Measurements from ENCODE around the gene GOLGA8R. TPM values are rescaled to one million over a fixed set of nuclear protein-coding genes. Genes with fewer than 3 reads are reported as not detected.
A peak's percentile ranks its signal among the peaks of the same experiment; 100 is the strongest.
"Not testable (repeated sequence)": the region's sequence is repeated elsewhere in the genome, so short reads cannot be mapped to it uniquely, and the experiment has no call there.

Gene GOLGA8R, protein sequence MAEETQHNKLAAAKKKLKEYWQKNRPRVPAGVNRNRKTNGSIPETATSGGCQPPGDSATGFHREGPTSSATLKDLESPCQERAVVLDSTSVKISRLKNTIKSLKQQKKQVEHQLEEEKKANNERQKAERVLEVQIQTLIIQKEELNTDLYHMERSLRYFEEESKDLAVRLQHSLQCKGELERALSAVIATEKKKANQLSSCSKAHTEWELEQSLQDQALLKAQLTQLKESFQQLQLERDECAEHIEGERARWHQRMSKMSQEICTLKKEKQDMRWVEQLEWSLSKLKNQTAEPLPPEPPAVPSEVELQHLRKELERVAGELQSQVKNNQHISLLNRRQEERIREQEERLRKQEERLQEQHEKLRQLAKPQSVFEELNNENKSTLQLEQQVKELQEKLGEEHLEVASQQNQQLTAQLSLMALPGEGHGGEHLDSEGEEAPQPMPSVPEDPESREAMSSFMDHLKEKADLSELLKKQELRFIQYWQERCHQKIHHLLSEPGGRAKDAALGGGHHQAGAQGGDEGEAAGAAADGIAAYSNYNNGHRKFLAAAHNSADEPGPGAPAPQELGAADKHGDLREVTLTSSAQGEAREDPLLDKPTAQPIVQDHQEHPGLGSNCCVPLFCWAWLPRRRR
- total RNA-seq: 0.35 and 1.6 TPM in 2 replicates

DNA sequence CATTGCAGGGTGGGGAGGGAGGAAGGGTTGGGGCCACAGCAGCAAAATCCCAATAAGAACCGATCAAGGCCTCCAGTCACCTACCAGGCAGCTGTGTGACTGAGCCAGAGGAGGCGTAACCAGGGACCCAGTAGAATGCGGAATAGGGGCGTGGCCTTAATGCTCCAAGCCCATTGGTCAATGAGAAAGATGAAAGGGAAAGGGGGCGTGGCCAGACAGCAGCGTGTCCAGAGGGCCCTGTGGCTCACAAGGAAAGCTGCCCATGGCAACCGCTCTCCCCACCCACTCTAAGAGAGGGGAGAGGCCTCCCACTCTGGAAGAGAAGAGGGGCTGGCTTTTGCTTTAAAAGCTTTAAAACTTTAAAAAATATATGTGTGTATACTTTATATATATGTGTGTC, at the start of gene GOLGA8R:
Gene GOLGA8R, minus strand, starts transcription at position 101 of the 400 bp plus-strand sequence. Its CDS starts 98 bp downstream, at position 3.
- DNase-seq (ENCODE audit: low read depth): not testable (repeated sequence)

DNA sequence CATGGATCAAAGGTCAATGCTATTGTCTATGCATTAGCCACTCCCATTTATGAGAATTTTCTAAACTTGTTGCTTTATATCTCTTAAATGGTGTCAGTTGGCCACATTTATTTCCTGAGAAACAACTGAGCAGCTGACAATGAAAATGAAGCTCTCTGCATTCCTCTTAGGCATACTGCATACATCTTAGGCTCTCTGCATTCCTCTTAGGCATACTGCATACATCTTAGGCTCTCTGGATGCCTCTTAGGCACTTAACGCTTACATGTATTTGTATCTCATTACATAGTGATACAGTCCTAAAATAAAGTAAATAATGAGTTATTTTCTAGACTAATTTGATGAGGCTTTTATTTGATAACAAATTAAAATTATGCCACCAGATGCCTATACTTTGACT, 49.8 kb upstream of the GOLGA8R start:
- DNase-seq (ENCODE audit: low read depth): not testable (repeated sequence)

DNA sequence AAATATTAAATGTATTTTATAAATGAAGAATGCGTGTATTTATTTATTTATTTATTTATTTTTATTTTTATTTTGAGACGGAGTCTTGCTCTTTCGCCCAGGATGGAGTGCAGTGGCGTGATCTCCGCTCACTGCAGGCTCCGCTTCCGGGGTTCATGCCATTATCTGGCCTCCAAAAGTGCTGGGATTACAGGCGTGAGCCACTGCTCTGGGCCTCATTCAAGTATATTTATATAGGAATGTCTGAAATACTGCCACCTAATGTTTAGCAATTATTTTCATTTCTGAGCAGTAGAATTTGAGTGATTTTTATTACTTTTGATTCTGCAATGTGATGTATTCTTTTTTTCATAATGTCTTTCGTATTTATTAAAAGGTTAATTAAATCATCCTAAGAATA, 48.1 kb upstream of the GOLGA8R start:
- not testable (repeated sequence) for DNase-seq (ENCODE audit: low read depth)

DNA sequence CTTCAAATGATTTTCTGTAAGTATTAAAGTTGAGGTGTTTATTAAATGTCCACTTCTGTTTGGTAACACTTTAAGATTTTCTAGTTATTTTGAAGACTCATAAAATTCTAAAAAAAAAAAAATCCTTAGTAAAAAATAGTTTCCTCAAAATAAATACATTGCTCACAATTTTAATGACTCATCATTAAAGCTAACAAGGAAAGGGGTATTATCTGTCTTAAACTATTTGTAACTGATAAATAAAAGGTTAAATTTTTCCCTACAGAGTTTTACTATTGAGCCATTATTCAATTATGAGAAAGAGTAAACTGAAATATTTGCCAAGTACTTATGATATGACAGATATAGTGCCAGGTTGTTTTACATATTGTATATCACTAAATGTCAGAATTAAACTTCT, 38.6 kb upstream of the GOLGA8R start:
- not testable (repeated sequence) for DNase-seq (ENCODE audit: low read depth)

DNA sequence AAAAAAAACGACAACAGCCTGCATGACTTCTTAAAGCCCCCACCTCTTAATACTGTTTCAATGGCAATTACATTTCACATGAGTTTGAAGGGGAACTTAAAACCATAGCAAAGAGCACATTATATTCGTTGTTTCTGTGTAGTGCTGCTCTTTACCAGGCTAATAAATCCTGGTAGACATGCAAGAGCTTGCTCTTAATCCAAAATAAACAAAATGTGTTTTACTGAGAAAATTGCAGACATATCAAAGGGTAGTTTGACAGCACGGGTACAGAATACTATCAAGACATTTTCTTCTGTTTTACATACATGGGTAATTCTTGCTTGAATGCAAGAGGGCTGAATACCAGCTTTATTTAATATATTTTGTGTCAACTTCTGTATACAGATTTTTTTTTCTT, 24.3 kb upstream of the GOLGA8R start:
- DNase-seq (ENCODE audit: low read depth): not testable (repeated sequence)

DNA sequence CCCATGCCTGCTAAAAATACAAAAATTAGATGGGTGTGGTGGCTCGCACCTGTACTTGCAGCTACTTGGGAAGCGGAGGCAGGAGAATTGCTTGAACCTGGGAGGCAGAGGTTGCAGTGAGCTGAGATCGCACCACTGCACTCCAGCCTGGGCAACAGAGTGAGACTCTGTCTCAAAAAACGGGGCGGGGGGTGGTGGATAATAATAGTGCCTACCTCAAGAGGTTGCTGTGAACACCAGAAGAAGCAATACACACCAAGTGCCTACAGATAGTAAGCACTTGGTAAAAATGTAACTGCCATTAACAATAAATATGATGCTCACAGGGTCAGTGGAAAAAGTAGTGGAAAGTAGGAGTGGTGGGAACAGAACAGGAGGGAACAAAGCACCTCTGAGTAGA, 21.8 kb upstream of the GOLGA8R start:
- not testable (repeated sequence) for DNase-seq (ENCODE audit: low read depth)

DNA sequence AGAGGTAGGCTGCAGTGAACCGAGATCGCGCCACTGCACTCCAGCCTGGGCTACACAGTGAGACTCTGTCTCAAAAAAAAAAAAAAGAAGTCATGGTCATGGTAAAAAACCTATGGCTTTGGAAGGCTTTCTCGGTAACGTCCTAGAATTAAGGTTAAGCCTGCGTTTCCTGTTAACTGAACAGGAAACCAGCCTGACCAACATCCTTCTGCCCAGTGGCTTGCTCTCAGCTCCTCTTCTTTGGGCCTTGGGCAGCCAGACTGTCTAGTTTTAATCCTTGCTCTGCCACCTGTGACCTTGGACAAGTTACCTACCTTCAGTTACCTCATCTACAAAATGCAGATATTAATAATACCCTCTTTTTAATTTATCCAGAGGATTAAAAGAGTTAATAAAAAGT, 6.7 kb upstream of the GOLGA8R start:
- DNase-seq (ENCODE audit: low read depth): not testable (repeated sequence)

DNA sequence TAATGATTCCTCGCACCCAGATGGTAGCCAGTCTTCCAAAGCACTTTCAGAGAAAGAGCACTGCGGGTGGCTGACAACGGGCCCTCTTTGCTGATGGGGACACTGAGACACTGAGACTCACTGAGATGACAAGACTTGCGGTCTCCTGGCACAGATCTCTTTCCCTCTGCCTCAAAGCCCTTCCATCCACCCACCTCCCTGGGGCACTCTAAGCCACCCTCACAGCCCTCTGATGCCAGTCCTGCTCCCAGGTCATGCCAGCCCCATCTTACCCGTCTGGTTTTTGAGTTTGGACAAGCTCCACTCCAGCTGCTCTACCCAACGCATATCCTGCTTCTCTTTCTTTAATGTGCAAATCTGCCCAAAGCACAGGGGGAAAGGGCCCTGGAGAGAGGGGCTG, 6.4 kb downstream of the GOLGA8R start:
- DNase-seq (ENCODE audit: low read depth): not testable (repeated sequence)

DNA sequence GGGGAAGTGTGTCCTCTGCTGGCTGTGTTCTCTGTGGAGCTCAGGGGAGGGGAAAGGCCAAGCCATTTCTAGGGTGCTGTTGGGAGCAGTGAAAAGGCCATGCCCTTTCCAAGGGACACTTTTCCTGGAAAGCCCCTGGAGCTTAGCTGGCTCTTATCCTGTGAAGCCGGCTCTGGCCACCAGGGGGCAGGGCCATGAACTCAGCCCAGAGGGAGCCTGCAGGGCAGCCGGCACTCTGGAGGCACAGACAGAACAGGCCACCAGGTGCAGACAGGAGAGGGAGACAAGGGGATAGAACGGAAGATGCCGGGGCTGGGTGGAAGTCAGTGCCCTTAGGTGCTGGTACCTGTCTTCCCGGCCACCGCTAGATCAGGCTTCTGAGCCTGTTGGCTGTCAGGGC, 15.1 kb downstream of the GOLGA8R start:
- not testable (repeated sequence) for DNase-seq (ENCODE audit: low read depth)

DNA sequence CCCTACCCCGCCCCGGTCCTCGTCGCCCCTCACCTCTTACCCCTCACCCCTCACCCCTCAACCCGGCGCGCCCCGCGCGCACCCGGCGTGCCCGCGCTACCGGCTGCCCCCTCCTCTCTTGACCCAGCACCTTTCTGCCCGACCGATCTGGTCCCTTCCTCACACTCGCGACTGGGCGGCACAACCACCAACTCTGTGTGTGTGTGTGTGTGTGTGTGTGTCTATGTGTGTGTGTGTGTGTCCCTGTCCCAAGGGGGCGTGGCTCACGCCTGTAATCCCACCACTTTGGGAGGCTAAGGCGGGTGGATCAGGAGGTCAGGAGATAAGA, 20.4 kb downstream of the GOLGA8R start:
- not testable (repeated sequence) for DNase-seq (ENCODE audit: low read depth)

DNA sequence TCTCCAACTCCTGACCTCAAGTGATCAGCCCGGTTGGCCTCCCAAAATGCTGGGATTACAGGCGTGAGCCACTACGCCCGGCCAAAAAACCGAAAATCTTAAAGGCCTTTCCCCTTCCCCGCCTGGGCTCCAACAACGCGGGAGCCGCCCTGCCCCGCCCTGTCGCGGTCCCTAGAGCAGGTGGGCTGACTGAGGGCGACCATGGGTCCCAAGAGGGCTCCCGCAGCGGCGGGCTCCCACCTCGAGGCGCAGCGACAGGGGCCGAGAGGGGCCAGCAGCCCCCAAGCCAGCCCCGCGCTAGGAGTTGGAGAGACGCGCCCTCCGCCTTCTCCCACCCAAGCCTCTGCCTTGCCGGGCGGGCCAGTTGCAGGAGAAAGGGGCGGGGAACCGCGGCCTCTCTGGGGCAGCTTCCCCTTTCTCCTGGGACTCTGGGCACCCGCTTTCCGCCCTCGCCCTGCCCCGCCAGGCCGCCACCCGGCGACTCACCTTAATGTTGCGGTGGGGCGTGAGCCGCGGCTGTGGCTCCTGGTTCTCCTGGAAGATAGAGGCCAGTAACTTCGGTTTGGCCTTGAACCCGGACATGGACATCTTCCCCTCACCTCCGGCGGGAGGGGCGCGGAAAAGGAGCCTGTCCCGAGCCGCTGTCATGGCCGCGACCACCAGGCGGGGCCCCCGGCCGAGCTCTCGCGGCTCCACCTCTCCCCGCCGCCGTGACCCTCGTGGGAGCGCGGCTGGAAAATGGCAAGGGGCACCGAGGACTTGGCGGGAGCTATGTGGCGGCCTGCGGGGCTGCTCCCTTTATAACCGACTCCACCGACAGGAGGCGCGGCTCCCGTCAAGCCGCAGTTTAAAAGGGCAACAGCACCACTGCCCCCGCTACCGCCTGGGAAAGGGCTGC, 21.0 kb downstream of the GOLGA8R start, which contains the start of gene CHRFAM7A:
Gene CHRFAM7A, minus strand, starts transcription at position 775 of the 898 bp plus-strand sequence. CDS start 10,189 bp downstream, outside the sequence.
- not testable (repeated sequence) for DNase-seq (ENCODE audit: low read depth)

DNA sequence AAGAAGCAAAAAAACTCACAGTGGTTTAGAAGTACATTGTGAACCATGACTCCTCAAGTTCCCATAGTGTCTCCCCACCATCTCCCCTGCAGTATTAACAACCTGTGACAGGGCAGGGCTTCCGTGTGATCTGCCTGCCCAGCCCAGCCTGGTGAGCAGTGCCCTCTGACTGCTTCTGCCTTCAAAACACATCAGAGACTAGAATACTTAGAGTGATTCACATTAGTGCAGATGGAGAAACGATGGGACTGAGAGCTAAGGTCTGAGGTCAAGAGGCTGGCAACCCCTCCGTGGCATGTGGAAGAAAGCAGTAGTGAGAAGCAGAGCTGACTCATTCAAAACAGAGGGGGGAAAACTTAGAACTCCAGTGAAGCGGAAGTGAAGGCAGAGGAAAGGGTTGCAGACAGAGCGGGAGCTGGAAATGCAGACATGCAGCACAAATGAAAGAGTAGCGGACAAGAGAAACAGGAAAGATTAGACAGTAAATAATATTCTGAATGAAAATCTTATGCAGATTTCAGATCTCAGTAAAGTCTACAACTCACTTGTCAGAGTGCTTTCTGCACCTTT, 27.7 kb downstream of the GOLGA8R start:
- not testable (repeated sequence) for DNase-seq (ENCODE audit: low read depth)

DNA sequence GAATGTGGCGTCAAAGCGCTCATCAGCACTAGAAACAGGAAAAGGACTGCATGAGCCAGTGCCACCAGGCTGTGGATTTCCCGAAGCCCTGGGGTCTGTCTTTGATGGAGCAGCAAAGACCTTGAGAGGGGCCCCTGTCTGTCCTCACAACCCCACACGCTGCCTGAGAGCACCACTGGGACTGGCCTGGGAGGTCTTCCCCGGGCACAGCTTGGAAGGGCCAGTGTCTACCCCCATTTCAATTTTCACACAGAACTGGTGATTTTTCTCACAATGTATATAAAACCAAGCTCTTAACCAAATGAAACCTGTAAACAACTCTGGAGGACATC, 37.0 kb downstream of the GOLGA8R start:
- not testable (repeated sequence) for DNase-seq (ENCODE audit: low read depth)

DNA sequence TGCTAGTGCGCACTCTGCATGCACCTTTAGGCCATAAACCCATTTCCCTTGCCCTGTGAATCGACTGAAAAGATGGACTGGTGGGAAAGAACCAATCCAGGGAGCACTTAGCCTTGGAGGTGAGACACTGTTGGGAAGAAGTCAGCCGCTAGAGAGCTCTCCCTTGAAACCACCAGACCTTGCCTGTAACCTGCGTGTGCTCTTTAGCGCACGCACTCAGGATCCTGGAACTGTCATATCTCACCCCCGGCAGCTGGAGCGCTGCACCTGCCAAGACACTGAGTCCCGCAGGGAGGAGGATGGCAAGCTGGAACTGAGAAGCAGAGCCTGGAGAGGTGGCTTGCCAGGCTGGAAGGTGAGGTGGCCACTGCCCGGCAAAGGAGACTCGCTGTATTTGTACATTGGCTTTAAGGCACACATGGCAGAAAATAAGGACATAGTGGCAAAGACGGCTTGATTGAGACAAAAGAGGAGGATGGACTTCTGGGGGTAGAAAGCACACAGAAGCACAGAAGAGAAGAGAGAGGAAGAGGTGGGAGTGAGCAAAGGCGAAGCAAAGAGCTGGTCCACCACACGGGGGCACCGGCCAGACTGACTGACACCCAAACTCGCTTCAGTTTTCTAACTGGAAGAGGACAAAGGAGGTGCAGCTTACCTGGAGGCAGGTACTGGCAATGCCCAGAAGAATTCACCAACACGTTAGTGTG, 37.5 kb downstream of the GOLGA8R start:
- not testable (repeated sequence) for DNase-seq (ENCODE audit: low read depth)

DNA sequence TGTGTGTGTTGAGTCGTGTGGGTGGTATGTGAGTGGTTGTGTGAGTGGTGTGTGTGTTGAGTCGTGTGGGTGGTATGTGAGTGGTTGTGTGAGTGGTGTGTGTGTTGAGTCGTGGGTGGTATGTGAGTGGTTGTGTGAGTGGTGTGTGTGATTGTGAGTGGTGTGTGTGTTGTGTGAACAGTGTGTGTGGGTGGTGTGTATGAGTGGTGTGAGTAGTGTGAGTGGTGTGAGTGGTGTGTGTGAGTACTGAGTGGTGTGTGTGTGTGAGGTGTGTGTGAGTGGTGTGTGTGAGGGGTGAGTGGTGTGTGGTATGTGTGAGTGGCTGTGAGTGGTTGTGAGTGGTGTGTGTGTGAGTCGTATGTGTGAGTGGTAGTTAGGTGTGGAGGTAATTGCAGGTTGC, 38.2 kb downstream of the GOLGA8R start:
- DNase-seq (ENCODE audit: low read depth): peak; percentile 3

DNA sequence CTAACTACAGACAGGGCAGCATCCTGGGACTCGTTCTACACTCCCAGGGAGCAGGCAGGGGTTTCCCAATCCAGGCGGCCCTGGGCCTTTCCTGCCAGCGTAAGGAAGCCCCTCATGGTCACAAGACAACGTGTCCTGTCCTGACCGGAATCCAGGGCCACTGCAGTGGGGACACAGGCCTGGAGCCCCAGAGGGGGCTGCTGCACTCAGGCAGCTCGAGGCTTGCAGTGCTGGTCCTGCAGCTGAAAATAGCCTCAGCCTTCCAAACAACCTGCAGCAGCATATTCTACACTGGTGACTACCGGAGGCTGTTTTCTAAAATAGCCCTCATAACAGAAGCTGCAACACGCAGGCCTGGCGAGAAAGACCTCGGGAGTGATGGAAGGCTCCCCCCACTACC, 39.2 kb downstream of the GOLGA8R start:
- not testable (repeated sequence) for DNase-seq (ENCODE audit: low read depth)

DNA sequence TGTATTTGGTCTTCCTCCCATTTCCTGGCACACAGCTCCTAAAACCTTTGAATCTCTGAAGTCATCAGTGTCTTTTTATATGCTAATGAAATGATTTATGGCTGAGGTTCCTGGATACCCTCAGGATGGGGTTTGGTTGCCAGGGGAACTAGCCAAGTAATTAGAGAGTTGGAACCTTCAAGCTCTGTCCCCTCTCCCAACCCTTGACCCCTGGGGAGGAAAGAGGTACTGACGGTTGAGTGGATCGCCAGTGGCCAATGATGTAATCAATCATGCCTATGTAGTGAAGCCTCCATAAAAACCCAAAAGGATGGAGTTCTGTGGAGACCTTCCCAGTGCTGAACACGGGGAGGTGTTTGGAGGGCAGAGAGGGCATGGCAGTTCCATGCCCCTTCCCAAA, 45.8 kb downstream of the GOLGA8R start:
- DNase-seq (ENCODE audit: low read depth): not testable (repeated sequence)

DNA sequence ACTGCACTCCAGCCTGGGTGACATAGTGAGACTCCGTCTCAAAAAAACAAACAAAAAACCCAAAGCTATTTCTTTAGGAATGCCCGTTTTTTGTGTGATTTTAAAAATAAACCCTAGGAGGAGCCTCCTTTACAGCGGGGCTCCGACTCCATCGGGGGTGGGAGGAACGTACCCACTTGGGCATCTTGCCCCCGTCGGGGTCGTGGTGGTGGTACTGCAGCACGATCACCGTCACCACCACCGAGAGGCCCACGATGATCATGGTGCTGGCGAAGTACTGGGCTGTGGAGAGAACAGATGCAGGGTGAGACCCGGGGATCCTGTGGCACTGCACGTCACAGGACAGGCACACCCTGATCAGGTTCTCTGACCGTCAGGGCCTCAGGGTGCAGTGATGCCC, 46.8 kb downstream of the GOLGA8R start:
- DNase-seq (ENCODE audit: low read depth): not testable (repeated sequence)

DNA sequence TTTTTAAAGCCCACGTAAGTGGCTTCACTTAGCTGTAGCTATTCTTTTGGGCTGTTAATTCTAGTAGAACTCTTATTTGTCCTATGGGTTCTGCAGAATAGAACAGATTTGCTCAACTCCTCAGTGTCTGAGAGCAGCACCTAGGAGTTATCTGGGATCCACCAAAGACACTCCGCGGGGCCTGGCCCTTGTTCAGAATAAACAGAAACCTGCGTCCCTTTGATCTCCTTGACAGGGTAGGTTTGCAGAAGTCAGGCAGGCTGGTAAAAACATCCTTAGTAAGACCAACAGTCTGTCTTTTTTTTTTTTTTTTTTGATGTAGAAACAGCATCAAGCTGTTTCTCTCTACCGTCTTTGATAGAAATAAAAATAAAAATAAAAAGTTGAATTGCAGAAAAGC, 52.7 kb downstream of the GOLGA8R start:
- DNase-seq (ENCODE audit: low read depth): not testable (repeated sequence)

DNA sequence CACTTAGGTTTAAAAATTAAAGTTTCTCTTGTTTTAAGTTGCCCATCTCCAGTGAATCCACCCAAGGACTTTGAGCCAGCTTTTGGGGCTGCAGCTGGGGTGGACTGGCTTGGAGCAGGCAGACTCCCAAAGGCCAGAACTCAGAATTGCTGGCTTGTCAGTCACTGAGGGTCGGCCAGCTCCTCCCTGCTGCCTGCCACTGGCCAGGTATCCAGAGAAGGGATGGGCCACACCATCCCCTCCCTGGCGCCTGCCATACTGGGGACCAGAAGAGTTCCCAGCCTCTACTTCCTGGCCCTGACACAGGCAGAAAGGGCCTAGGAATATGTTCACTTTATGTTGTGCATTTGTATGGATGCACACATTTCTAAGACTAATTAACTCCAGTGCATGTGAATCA, 53.1 kb downstream of the GOLGA8R start:
- not testable (repeated sequence) for DNase-seq (ENCODE audit: low read depth)

DNA sequence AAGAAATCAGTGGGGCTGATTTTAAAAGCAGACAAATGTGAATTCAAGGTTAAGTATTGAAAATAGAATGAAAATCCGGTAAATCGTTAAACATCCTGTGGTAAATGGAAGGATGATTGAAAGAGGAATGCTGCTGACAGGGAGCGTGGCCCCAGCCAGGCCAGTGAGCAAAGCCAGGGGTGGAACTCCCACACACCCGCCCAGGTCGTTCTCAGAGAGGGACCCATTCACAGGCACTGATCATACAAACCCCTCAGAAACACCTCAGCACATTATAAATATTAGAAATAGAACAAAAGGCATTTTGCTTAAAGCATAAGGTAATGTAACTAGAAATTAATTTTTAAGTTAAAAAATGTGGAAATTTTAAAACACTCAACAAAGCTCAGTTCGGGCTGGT, 59.0 kb downstream of the GOLGA8R start:
- DNase-seq (ENCODE audit: low read depth): not testable (repeated sequence)

All from renal cortical epithelial cell (primary cell).